Activated CD4-positive, alpha-beta T cell treated with anti-CD3 and anti-CD28 coated beads, Interleukin-2, amount 50 U/mL, for 1 hour (primary cell): Measurements from ENCODE around the gene PRKG1.
"Not testable (repeated sequence)": the region's sequence is repeated elsewhere in the genome, so short reads cannot be mapped to it uniquely, and the experiment has no call there.

Experiments
- DNase-seq: peaks from one replicate; pipeline ENCODE4 v3.0.0-alpha.2; 2020

The PRKG1 gene

DNA sequence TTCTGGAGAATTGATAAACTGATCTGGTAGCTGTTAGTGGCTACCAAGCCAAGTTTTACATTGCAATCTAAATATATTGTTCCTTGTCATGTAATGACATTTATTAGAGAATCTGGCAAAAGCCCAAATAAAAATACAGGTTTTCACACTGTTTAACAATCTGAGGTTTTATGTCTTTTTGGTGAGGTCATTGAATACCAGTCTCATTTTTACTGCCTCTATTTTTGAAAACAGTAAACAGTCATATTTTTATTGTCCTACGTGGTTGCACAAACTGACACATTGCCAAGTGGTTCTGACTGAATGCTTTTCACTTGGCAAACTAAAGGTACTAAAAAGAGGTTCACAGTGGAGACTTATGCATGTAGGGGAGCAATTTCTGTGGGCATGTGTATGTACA, 157.5 kb downstream of the PRKG1 start:
- DNase-seq = no peak

DNA sequence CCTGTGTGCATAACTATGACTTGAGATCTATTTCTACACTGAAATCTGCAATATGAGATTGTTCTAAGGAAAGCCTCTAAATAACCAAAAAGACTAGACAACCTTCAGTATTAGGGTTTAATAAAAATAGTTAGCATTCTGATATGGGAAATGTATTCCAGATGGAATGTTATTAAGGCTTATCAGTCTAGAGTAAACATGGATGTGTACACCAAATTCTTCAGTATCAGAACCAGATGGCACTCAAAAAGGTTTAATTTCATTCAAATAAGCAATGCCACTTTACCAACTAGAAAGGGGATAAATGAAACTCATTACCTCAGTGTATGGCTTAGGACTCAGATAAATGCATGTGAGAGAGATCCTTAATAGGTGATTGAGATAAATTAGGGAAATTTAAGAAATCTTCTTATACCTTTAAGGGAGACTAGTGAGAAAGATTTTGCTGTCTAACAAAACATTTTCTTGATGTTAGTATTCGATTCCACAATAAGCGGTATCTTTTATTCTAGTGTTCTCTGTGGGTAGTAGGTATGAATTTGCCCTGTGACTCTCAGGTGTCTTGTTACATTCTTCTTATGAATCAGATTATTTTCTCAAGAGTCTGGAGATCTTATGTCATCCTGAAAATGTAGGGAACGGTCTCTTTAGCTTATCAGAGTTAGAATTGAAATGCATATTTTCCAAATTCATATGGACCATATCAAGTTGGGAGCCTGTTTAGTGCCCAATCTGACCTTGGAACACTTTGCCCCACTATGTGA, 159.2 kb downstream of the PRKG1 start:
- no peak for DNase-seq

DNA sequence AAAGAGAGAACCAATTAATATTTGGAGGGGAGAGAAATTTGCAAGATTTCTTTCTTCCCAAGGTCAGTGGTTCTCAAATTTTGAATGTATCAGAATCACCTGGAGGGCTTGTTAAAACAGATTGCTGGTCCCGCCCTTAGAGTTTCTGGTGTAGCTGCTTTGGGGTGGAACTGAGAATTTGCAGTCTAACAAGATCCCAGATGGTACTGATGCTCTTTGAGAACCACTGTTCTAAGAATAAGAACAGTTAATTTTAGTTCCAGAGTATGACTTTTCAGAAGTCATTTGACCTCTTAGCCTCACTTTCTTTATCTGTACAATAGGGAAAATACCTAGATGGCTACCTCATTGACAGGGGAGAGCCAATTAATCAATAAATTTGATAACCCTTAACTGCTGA, 161.6 kb downstream of the PRKG1 start:
- no peak for DNase-seq

DNA sequence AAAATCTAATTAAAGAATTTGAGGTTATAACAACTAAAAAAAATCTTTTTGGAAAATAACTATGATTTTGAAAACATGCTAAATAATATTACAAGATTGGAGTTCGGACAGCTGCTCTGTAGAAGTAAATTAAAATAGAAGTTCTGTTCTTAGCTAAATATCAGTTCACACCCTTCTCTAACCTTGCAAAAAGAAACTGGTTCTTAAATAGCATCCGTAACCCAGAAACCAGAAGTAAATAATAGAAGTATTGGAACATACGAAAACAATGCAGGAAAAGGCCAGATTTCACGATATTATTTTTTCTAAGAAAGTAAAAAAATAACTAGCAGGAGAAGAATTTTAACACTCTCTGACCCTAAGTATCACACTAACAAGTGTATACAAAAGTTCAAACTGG, 164.7 kb downstream of the PRKG1 start:
- DNase-seq = no peak

- no peak for DNase-seq
Measured at GRCh38 chr10:51241461-51241860, 167.2 kb downstream of the PRKG1 start.

DNA sequence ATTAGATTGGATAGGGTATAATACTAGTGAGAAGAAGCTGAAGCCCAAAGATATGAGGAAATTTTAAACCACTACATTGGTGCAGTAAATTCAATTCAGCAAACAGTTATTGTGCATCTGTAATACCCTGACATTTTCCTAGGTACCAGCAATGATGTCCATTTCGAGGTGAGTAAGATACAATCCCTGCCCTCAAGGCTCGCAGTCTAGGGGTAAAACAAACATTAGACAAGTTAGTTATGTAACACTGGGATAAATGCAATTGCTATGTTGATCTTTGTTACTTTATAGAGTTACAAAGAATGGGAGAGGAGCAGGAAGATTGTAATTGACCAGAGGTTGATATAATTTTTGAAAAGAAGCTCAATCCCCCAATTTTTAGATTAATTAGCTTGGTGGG, 168.1 kb downstream of the PRKG1 start:
- DNase-seq = no peak

- no peak for DNase-seq
Measured at GRCh38 chr10:51244309-51244708, 170.0 kb downstream of the PRKG1 start.

GRCh38 chr10:51244748-51245490, 170.6 kb downstream of the PRKG1 start:
- no peak for DNase-seq

DNA sequence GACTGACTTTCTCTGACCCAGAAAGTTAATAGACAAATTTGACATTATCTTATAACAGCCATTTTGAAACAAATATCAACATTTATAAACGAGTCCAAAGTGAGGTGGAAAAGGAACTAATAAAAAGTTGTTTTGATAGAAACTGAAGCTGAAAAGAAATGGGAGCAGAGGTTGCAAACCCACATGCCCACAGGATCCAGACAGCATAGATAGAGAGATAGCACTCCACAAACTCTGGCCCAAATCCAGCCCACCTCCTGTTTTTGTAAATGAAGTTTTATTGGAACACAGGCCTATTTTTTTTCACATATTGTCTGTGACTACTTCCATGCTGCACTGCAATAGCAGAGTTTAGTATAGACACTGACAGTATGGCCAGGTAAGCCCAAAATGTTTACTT, 171.9 kb downstream of the PRKG1 start:
- no peak for DNase-seq

- no peak for DNase-seq
Measured at GRCh38 chr10:51250278-51250920, 176.1 kb downstream of the PRKG1 start.

DNA sequence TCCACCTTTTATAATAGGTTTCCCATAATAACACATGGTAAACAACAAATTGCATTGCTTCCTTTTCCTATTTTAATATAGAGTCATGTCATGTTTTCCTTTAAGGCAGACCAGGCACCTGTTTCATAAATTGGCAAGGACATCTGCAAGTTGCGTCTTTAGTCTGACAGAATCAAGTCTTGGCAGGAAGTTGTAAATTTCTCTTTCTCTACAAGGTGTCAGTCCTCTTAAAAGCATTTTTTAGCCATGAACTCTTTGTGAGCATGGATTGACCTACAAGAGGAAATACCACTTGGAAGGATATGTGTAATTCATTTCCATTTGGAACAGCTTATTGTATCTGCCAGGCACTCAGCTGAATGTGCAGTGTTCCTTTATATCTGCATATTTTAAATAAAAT, 176.8 kb downstream of the PRKG1 start:
- no peak for DNase-seq

DNA sequence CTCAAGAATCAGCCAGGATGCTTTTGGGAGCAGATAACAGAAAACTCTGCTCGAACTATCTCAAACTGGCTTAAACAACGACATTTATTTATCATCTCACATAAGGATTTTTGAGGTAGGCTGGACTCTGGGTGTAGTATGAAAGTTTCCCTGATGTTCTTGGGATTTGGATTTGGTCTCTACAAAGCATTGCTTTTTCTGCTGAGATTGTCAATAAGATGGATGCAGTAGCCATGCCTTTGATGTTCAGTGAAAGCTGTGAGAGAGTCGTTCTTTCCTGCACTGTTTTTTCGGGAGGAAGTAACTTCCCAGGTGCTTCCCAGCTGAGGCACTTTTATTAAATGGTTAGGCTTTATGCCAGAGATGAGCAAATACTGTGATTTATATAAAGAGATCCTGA, 181.1 kb downstream of the PRKG1 start:
- no peak for DNase-seq

DNA sequence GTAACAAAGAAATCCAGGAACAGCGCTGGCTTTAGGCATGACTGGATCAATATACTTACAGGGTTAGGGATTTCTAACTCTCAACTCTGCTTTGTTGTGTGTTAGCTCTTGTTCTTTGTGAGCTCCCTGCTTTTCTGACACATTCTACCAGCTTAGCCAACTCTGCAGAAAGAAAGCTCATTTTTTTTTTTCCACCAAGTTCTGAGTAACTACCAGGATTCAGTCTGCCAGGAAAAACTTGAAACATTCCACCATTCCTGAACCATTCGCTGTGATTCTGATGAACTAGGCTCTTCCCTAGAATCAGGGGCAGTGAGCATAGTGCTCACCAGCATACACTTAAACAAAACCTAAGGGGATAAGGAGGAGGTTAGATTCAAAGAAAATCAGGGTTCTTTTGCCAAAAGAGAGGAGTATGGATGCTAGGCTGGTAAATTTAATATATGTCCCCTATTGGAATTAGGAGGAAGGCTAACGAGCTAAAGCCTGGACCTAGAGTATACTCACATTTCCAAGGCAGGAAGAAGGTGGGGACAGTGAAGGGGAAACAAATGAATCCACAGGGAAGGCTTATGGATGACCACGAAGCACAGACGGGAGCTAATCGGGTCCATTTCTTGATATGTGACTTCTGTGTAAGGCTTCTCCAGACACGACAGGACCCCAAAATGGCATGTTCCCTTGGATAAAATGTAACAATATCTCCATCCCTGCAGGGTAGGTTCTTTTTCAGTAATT, 183.4 kb downstream of the PRKG1 start:
- no peak for DNase-seq

- no peak for DNase-seq
Measured at GRCh38 chr10:51260376-51260775, 186.1 kb downstream of the PRKG1 start.

- no peak for DNase-seq
Measured at GRCh38 chr10:51266496-51266895, 192.2 kb downstream of the PRKG1 start.

GRCh38 chr10:51267980-51268570, 193.8 kb downstream of the PRKG1 start:
- DNase-seq = not testable (repeated sequence)

DNA sequence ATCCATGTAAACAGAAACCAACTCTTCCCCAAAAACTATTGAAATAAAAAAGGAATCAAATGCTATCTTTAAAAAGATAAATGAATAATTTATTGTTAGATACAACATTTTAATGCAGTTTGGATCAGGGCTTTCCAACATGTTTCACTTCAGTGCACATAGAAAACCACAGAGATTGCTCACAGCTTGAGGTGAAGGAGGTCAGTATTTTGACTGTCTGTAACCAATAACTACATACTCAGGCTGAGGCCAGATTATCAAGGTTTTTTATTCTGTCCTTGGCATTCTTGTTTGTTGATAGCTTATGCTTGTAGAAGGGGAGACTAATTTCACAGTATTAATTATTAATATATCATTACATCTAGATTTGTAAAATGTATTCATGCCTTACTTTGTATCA, 195.5 kb downstream of the PRKG1 start:
- DNase-seq = no peak

- DNase-seq = no peak
Measured at GRCh38 chr10:51270936-51271530, 196.7 kb downstream of the PRKG1 start.

GRCh38 chr10:51272099-51272498, 197.8 kb downstream of the PRKG1 start:
- not testable (repeated sequence) for DNase-seq

GRCh38 chr10:51272555-51272954, 198.3 kb downstream of the PRKG1 start:
- DNase-seq = no peak

DNA sequence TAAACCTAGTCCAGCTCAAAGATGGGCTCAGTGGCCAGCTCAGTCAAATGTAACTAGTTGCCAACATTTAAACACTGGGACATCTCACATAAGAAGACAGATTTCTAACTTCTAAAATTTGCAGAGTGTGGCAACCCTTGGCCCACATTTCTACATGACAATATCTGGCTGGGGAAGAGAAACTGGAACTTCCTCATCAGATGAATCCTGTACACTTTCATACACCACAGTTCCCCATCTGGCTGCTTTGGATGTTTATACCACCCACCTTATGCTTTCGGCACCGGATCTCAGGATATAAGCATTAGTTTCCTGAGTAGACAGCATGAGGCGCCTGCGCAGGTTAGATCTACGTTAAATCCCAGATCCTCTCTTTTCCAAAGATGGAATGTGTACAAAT, 199.3 kb downstream of the PRKG1 start:
- no peak for DNase-seq

GRCh38 chr10:51276097-51276496, 201.8 kb downstream of the PRKG1 start:
- not testable (repeated sequence) for DNase-seq
